ENCODE measurements around the gene BCL2L1. TPM values are rescaled to one million over a fixed set of nuclear protein-coding genes. Genes with fewer than 3 reads are reported as not detected.
A peak's percentile ranks its signal among the peaks of the same experiment; 100 is the strongest.

Gene BCL2L1
- total and polyA plus RNA-seq, 10 of the 15 experiments (the other 5 are each of a cell fraction or from before 2014, with no cell fraction given) = 0.63 to 67.7 (median 43.6) TPM

DNA sequence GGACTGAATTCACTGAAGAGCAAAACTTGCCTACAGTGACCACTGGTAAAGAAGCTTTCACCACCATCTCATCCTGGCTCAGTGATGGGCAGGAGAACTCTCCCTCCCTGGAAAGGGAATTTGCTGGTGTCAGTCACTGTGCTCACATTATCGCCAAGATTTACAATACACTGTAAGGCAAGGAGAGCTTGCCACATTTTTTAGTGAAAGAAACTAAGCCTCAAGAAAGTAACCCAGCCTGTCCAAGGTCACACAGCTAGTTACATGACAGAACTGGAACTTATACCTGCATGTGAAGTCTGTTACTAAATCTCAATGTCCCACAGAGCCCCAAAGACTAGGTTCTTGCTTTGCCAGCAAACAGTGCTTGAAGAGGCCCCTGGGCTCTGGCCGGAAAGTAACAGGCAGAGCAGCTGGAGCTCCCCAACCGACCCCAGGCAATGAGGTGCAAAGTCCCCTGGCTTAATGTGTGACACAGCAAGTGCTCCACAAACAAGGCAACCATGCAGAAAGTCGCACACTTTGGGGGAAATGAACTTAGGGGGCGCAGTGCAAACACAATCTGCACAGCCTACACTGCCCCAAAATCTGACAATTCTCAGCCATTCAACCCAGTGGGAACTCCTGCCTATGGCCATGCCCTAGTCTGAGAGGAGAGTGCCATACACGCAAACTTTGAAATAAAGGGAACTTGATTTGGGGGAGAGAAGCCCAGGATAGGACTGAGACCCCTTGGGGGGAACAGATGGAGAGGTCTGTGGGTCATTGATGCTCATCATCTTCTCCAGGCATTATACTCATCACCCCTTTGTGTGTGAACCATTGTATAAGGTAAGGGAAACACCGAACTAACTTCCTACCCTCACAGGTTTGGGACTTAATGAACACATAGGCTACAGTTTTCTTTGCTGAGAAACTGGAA, 1.9 kb downstream of the BCL2L1 start (continued):
- TF ChIP-seq, protein P1, sequence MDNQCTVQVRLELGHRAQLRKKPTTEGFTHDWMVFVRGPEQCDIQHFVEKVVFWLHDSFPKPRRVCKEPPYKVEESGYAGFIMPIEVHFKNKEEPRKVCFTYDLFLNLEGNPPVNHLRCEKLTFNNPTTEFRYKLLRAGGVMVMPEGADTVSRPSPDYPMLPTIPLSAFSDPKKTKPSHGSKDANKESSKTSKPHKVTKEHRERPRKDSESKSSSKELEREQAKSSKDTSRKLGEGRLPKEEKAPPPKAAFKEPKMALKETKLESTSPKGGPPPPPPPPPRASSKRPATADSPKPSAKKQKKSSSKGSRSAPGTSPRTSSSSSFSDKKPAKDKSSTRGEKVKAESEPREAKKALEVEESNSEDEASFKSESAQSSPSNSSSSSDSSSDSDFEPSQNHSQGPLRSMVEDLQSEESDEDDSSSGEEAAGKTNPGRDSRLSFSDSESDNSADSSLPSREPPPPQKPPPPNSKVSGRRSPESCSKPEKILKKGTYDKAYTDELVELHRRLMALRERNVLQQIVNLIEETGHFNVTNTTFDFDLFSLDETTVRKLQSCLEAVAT (IDR thresholded peaks at IDR 0.05) = no peak
- TF ChIP-seq, protein P2, sequence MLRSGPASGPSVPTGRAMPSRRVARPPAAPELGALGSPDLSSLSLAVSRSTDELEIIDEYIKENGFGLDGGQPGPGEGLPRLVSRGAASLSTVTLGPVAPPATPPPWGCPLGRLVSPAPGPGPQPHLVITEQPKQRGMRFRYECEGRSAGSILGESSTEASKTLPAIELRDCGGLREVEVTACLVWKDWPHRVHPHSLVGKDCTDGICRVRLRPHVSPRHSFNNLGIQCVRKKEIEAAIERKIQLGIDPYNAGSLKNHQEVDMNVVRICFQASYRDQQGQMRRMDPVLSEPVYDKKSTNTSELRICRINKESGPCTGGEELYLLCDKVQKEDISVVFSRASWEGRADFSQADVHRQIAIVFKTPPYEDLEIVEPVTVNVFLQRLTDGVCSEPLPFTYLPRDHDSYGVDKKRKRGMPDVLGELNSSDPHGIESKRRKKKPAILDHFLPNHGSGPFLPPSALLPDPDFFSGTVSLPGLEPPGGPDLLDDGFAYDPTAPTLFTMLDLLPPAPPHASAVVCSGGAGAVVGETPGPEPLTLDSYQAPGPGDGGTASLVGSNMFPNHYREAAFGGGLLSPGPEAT (IDR thresholded peaks at IDR 0.05; ENCODE audit: low read depth) = peak; percentile 30; the same call in 1 of the 2 replicates
- TF ChIP-seq POLR2A (IDR thresholded peaks at IDR 0.05; ENCODE audit: low read depth, low read length) (no peak), TAF1 (IDR thresholded peaks at IDR 0.05; ENCODE audit: borderline replicate concordance, low read depth, low read length) (no peak)

- peak overlapping the region; percentile 85 for H3K4me2 ChIP-seq (ENCODE audit: control insufficient read depth, insufficient read depth)
- WGBS (ENCODE audit: insufficient coverage, insufficient replicate concordance, low lambda C conversion rate, missing lambda C conversion rate) = 45% methylated on average over 2 of the region's 2 CpGs
- H3K9me3 ChIP-seq (replicated peaks; ENCODE audit: control insufficient read depth, insufficient read depth, low read length) = no peaks in the 10 kb centered on the region
- peak overlapping the region; percentile 77 for H3K4me3 ChIP-seq
- no TSS peak for BruUV-seq (replicated peaks)
- peak overlapping the region; percentile 93 for H3K27ac ChIP-seq (ENCODE audit: control insufficient read depth, insufficient read depth)
- in situ Hi-C loops (cut with MboI) = loop anchor here (5.0 kb wide), 1 partner anchor 58 kb away; no protein-coding TSS in a partner anchor
- no peaks in the 10 kb centered on the region for H3K27me3 ChIP-seq (replicated peaks in 1 of 2; ENCODE audit: control insufficient read depth in 2 of 2, insufficient read depth in 2 of 2, low read length in 1 of 2)
- H3K4me1 ChIP-seq (ENCODE audit: control insufficient read depth, insufficient read depth, low read length) = peaks cover 29% of the 10 kb centered on the region
- H4K20me1 ChIP-seq (ENCODE audit: control insufficient read depth, insufficient read depth) = no peaks in the 10 kb centered on the region
- intact Hi-C loops (cut with micrococcal nuclease; ENCODE audit: unreplicated experiment) = loop anchor here (5.0 kb wide), 2 partner anchors 158 to 203 kb away; no protein-coding TSS in a partner anchor
- ATAC-seq (no peak), FAIRE-seq (no peak), DNase-seq (ENCODE audit: low read depth, low spot score) (no peak)
- peak overlapping the region; percentile 18 for H3K9ac ChIP-seq (ENCODE audit: control insufficient read depth, insufficient read depth, low read length)
- ChIA-PET CTCF (interaction anchor here (0.6 to 12.7 kb wide), 9 partner anchors 18 to 157 kb away, joined by 3 to 531 read pairs (median 15); no protein-coding TSS in a partner anchor), POLR2A (interaction anchor here (0.6 to 6.1 kb wide), 10 partner anchors 9 to 946 kb away, joined by 3 to 72 read pairs (median 15); no protein-coding TSS in a partner anchor), RAD21 (ENCODE audit: unreplicated experiment) (interaction anchor here (0.8 to 8.8 kb wide), 14 partner anchors 8 to 107 kb away, joined by 3 to 428 read pairs (median 6); no protein-coding TSS in a partner anchor), SMC1A (ENCODE audit: uncharacterized antibody, unreplicated experiment) (interaction anchor here (1.0 to 10.6 kb wide), 11 partner anchors 8 to 108 kb away, joined by 3 to 321 read pairs (median 8); no protein-coding TSS in a partner anchor)
- H3K36me3 ChIP-seq (ENCODE audit: control insufficient read depth in 2 of 2, insufficient read depth in 2 of 2, low read length in 1 of 2) = peaks cover 0 to 4% of the 10 kb centered on the region in 2 experiments; a peak in 1 of 4 replicates
- H3K79me2 ChIP-seq (ENCODE audit: control insufficient read depth, insufficient read depth, low read length) = peaks cover 76% of the 10 kb centered on the region
- H2AFZ ChIP-seq (ENCODE audit: control insufficient read depth, low read depth, low read length) = no peak overlapping the region
- no peak for TF ChIP-seq ZBTB11 (CRISPR knock-in tag; IDR thresholded peaks at IDR 0.05)
- TF ChIP-seq RELA (IDR thresholded peaks at IDR 0.05; ENCODE audit: borderline replicate concordance, partially characterized antibody) = no peak
- TF ChIP-seq BHLHE40 (IDR thresholded peaks at IDR 0.05; ENCODE audit: borderline replicate concordance in 1 of 2, low read depth in 2 of 2, low read length in 1 of 2) = no peak
- TF ChIP-seq FOXK2 (IDR thresholded peaks at IDR 0.05) = no peak
- no peak for TF ChIP-seq GABPA (IDR thresholded peaks at IDR 0.05; ENCODE audit: low read depth)
- no peak for TF ChIP-seq YY1 (IDR thresholded peaks at IDR 0.05; ENCODE audit: low read depth, low read length)
- no peak for TF ChIP-seq JUND (IDR thresholded peaks at IDR 0.05; ENCODE audit: low read depth, low read length)
- no peak for TF ChIP-seq HCFC1 (IDR thresholded peaks at IDR 0.05; ENCODE audit: low read length)
Measured at GRCh38 chr20:31719644-31720485, 2.8 kb downstream of the BCL2L1 start.
